H7 (cell line): Measurements from ENCODE around the gene CDC34. TPM values are rescaled to one million over a fixed set of nuclear protein-coding genes. Genes with fewer than 3 reads are reported as not detected.

Experiments used
- DNase-seq: peaks from one replicate; pipeline ENCODE4 v3.0.0; 2012
- H3K27me3 ChIP-seq: 2 replicates; pipeline ENCODE4 v1.6.0; 2011; ENCODE audit warnings: mild to moderate bottlenecking, low read length; ENCODE audit not compliant: control insufficient read depth, insufficient read depth
- H3K36me3 ChIP-seq: replicated peaks from 2 replicates; pipeline ENCODE4 v1.5.1; 2011; ENCODE audit warnings: low read length; ENCODE audit not compliant: control insufficient read depth, insufficient read depth
- H3K4me3 ChIP-seq: 2 replicates; pipeline ENCODE4 v1.5.1; 2011; ENCODE audit warnings: low read depth, mild to moderate bottlenecking, control low read depth, low read length, moderate library complexity; ENCODE audit not compliant: insufficient read depth
- total RNA-seq: library from RNA; depleted of rRNA; stranded (reverse); fragments of >200 nt; shearing (Covaris generic); gene quantifications from 2 replicates; pipeline ENCODE4 v1.2.3, GENCODE V29; 2014

The CDC34 gene
- total RNA-seq, 1 experiment from 2014 or later, result 192 TPM

- DNase-seq, result peak; percentile 97
- peak within 1 kb of the TSS; percentile 92 for H3K4me3 ChIP-seq
- H3K27me3 ChIP-seq, result peaks cover 2% of the 10 kb centered on the region
- H3K36me3 ChIP-seq, result no peaks in the 10 kb centered on the region; the same call in 1 of the 2 replicates
Measured at GRCh38 chr19:507286-508203, 24.0 kb upstream of the CDC34 start, which contains the start of gene TPGS1. Gene TPGS1 (plus strand): TSS chr19:507497. CDS start chr19:507507, 10 bp downstream.

GRCh38 chr19:508204-509150 lies 23.1 kb upstream of the CDC34 start:
- Histone ChIP-seq H3K4me3 (peak overlapping the region; percentile 92), H3K27me3 (peaks cover 11% of the 10 kb centered on the region), H3K36me3 (no peaks in the 10 kb centered on the region; the same call in 1 of the 2 replicates)
- no peak for DNase-seq

- Histone ChIP-seq H3K4me3 (no peak overlapping the region), H3K36me3 (no peaks in the 10 kb centered on the region; the same call in 1 of the 2 replicates), H3K27me3 (peaks cover 15% of the 10 kb centered on the region)
- peak; percentile 97 for DNase-seq
Measured at GRCh38 chr19:510606-511100, 20.9 kb upstream of the CDC34 start.

- H3K36me3 ChIP-seq, result no peaks in the 10 kb centered on the region; the same call in 1 of the 2 replicates
- peak; percentile 86 for DNase-seq
- H3K4me3 ChIP-seq, result no peak overlapping the region
- H3K27me3 ChIP-seq, result peaks cover 15% of the 10 kb centered on the region
Measured at GRCh38 chr19:511101-511851, 20.3 kb upstream of the CDC34 start.

- Histone ChIP-seq H3K27me3 (peaks cover 15% of the 10 kb centered on the region), H3K4me3 (no peak overlapping the region), H3K36me3 (no peaks in the 10 kb centered on the region; the same call in 1 of the 2 replicates)
- peak; percentile 76 for DNase-seq
Measured at GRCh38 chr19:512547-513365, 18.8 kb upstream of the CDC34 start.

GRCh38 chr19:513368-514165 lies 18.0 kb upstream of the CDC34 start:
- H3K4me3 ChIP-seq, result no peak overlapping the region
- peaks cover 15% of the 10 kb centered on the region for H3K27me3 ChIP-seq
- H3K36me3 ChIP-seq, result no peaks in the 10 kb centered on the region; the same call in 1 of the 2 replicates
- DNase-seq, result no peak

- H3K27me3 ChIP-seq, result peaks cover 17% of the 10 kb centered on the region
- no peak for DNase-seq
- H3K4me3 ChIP-seq, result no peak overlapping the region
- no peaks in the 10 kb centered on the region; the same call in 1 of the 2 replicates for H3K36me3 ChIP-seq
Measured at GRCh38 chr19:514166-514663, 17.3 kb upstream of the CDC34 start.

GRCh38 chr19:517721-518597 lies 13.6 kb upstream of the CDC34 start:
- Histone ChIP-seq H3K36me3 (no peaks in the 10 kb centered on the region), H3K27me3 (peaks cover 18% of the 10 kb centered on the region), H3K4me3 (no peak overlapping the region)
- peak; percentile 53 for DNase-seq

GRCh38 chr19:518598-519231 lies 12.8 kb upstream of the CDC34 start:
- no peaks in the 10 kb centered on the region for H3K36me3 ChIP-seq
- peaks cover 12% of the 10 kb centered on the region; the same call in 1 of the 2 replicates for H3K27me3 ChIP-seq
- peak overlapping the region; percentile 28 for H3K4me3 ChIP-seq
- DNase-seq, result peak; percentile 83

- DNase-seq, result peak; percentile 65
- peaks cover 10% of the 10 kb centered on the region; the same call in 1 of the 2 replicates for H3K27me3 ChIP-seq
- no peaks in the 10 kb centered on the region for H3K36me3 ChIP-seq
- H3K4me3 ChIP-seq, result no peak overlapping the region; the same call in 1 of the 2 replicates
Measured at GRCh38 chr19:519449-519865, 12.1 kb upstream of the CDC34 start.

GRCh38 chr19:522726-523125 lies 8.8 kb upstream of the CDC34 start:
- no peak for DNase-seq
- Histone ChIP-seq H3K36me3 (no peaks in the 10 kb centered on the region), H3K4me3 (no peak overlapping the region), H3K27me3 (peaks cover 15% of the 10 kb centered on the region; the same call in 1 of the 2 replicates)
